H9 (cell line): ENCODE results near the gene KATNB1. TPM values are rescaled to one million over a fixed set of nuclear protein-coding genes. Genes with fewer than 3 reads are reported as not detected.

Experiments used
- DNase-seq: peaks from one replicate; pipeline ENCODE4 v3.0.0-alpha.2; 2017
- H2AFZ ChIP-seq: one replicate; pipeline ENCODE4 v1.6.1; 2013; ENCODE audit warnings: mild to moderate bottlenecking, low read length, control low read depth, moderate library complexity
- H2AK5ac ChIP-seq: 2 replicates; pipeline ENCODE4 v1.6.1; 2013; ENCODE audit warnings: low read length, control low read depth, mixed read lengths; ENCODE audit not compliant: insufficient read length
- H2BK120ac ChIP-seq: one replicate; pipeline ENCODE4 v1.6.1; 2013; ENCODE audit warnings: low read depth, mild to moderate bottlenecking, low read length, control low read depth, inconsistent platforms; ENCODE audit not compliant: poor library complexity, severe bottlenecking
- H2BK12ac ChIP-seq: 2 replicates; pipeline ENCODE4 v1.6.1; 2013; ENCODE audit warnings: low read length, control low read depth, mixed read lengths, low read depth; ENCODE audit not compliant: insufficient read length
- H2BK15ac ChIP-seq: 2 replicates; pipeline ENCODE4 v1.6.1; 2013; ENCODE audit warnings: low read depth, low read length, control low read depth
- H2BK20ac ChIP-seq: one replicate; pipeline ENCODE4 v1.6.1; 2013; ENCODE audit warnings: low read depth, mild to moderate bottlenecking, low read length, control low read depth, inconsistent platforms; ENCODE audit not compliant: poor library complexity, severe bottlenecking
- H2BK5ac ChIP-seq: 2 replicates; pipeline ENCODE4 v1.6.1; 2013; ENCODE audit warnings: low read length, control low read depth, mixed read lengths; ENCODE audit not compliant: insufficient read length
- H3K14ac ChIP-seq: 2 replicates; pipeline ENCODE4 v1.6.1; 2013; ENCODE audit warnings: low read length, control low read depth; ENCODE audit not compliant: insufficient read depth
- H3K18ac ChIP-seq: 2 replicates; pipeline ENCODE4 v1.6.1; 2013; ENCODE audit warnings: low read depth, mild to moderate bottlenecking, mixed read lengths, low read length, control low read depth; ENCODE audit not compliant: insufficient read length
- H3K23ac ChIP-seq: 2 replicates; pipeline ENCODE4 v1.6.1; 2013; ENCODE audit warnings: low read length, control low read depth, mixed read lengths, low read depth; ENCODE audit not compliant: insufficient read length
- H3K23me2 ChIP-seq: 2 replicates; pipeline ENCODE4 v1.6.1; 2013; ENCODE audit warnings: low read depth, mild to moderate bottlenecking, mixed read lengths, low read length, control low read depth; ENCODE audit not compliant: insufficient read length, poor library complexity, severe bottlenecking
- H3K27ac ChIP-seq: 2 replicates; pipeline ENCODE4 v1.5.1; 2013; ENCODE audit warnings: low read length, control low read depth, mixed read lengths, low read depth; ENCODE audit not compliant: insufficient read length
- H3K27me3 ChIP-seq: 2 replicates; pipeline ENCODE4 v1.6.1; 2013; ENCODE audit warnings: low read length, control low read depth, inconsistent platforms; ENCODE audit not compliant: insufficient read depth
- H3K4ac ChIP-seq: 2 replicates; pipeline ENCODE4 v1.6.1; 2013; ENCODE audit warnings: low read depth, mild to moderate bottlenecking, control low read depth, inconsistent platforms, low read length, moderate library complexity
- H3K4me1 ChIP-seq: 2 replicates; pipeline ENCODE4 v1.6.1; 2013; ENCODE audit warnings: low read length, control low read depth, inconsistent platforms; ENCODE audit not compliant: insufficient read depth
- H3K4me2 ChIP-seq: 2 replicates; pipeline ENCODE4 v1.6.1; 2013; ENCODE audit warnings: low read length, control low read depth, mixed read lengths; ENCODE audit not compliant: insufficient read length, insufficient read depth
- H3K56ac ChIP-seq: 2 replicates; pipeline ENCODE4 v1.6.1; 2013; ENCODE audit warnings: low read depth, mild to moderate bottlenecking, mixed read lengths, low read length, control low read depth; ENCODE audit not compliant: insufficient read length
- H3K79me1 ChIP-seq: 2 replicates; pipeline ENCODE4 v1.6.1; 2013; ENCODE audit warnings: low read depth, mild to moderate bottlenecking, moderate library complexity, low read length, control low read depth, inconsistent platforms; ENCODE audit not compliant: insufficient read depth, poor library complexity, severe bottlenecking
- H3K79me2 ChIP-seq: 2 replicates; pipeline ENCODE4 v1.6.1; 2013; ENCODE audit warnings: low read length, control low read depth, inconsistent platforms; ENCODE audit not compliant: insufficient read depth
- H3K9ac ChIP-seq: 2 replicates; pipeline ENCODE4 v1.6.1; 2013; ENCODE audit warnings: low read length, control low read depth, mixed read lengths; ENCODE audit not compliant: insufficient read length; ENCODE audit errors: extremely low read depth
- H3K9me3 ChIP-seq: one replicate; pipeline ENCODE4 v1.6.1; 2013; ENCODE audit warnings: low read depth, low read length, inconsistent platforms; ENCODE audit not compliant: control insufficient read depth
- H3T11ph ChIP-seq: one replicate; pipeline ENCODE4 v1.6.1; 2013; ENCODE audit warnings: mild to moderate bottlenecking, low read length, control low read depth, inconsistent platforms
- H4K20me1 ChIP-seq: one replicate; pipeline ENCODE4 v1.6.1; 2013; ENCODE audit not compliant: control insufficient read depth, insufficient read length, insufficient read depth
- H4K5ac ChIP-seq: 2 replicates; pipeline ENCODE4 v1.6.1; 2013; ENCODE audit warnings: low read depth, mild to moderate bottlenecking, mixed read lengths, low read length, control low read depth; ENCODE audit not compliant: insufficient read length
- H4K8ac ChIP-seq: replicated peaks from 2 replicates; pipeline ENCODE4 v1.6.1; 2013; ENCODE audit warnings: low read length, control low read depth, mixed read lengths, low read depth; ENCODE audit not compliant: insufficient read length
- H4K91ac ChIP-seq: 2 replicates; pipeline ENCODE4 v1.6.1; 2013; ENCODE audit warnings: low read depth, mild to moderate bottlenecking, moderate library complexity, mixed read lengths, low read length, control low read depth; ENCODE audit not compliant: insufficient read length
- H3K27ac Mint-ChIP-seq, 3 experiments: 2 replicates in 2 of 3; 3 replicates in 1 of 3; pipeline ENCODE4 v1.8.0; 2020 to 2021; ENCODE audit warnings: mixed read lengths in 3 of 3, mild to moderate bottlenecking in 1 of 3, moderate library complexity in 1 of 3
- H3K27me3 Mint-ChIP-seq: 2 replicates; pipeline ENCODE4 v1.8.0; 2021; ENCODE audit warnings: low read depth, mild to moderate bottlenecking, moderate library complexity, mixed read lengths
- H3K36me3 Mint-ChIP-seq, 3 experiments: 2 replicates in 2 of 3; 3 replicates in 1 of 3; pipeline ENCODE4 v1.8.0; 2020 to 2021; ENCODE audit warnings: low read depth in 3 of 3, mixed read lengths in 3 of 3; ENCODE audit not compliant: insufficient read depth in 1 of 3
- H3K4me1 Mint-ChIP-seq, 2 experiments: 2 replicates each; pipeline ENCODE4 v1.8.0; 2020; ENCODE audit warnings: mixed read lengths in 2 of 2
- H3K4me3 Mint-ChIP-seq, 2 experiments: 2 replicates in 1 of 2; 3 replicates in 1 of 2; pipeline ENCODE4 v1.8.0; 2020 to 2021; ENCODE audit warnings: mild to moderate bottlenecking in 2 of 2, mixed read lengths in 2 of 2, moderate library complexity in 1 of 2
- H3K9me3 Mint-ChIP-seq, 2 experiments: 2 replicates in 1 of 2; 3 replicates in 1 of 2; pipeline ENCODE4 v1.8.0; 2020; ENCODE audit warnings: mild to moderate bottlenecking in 2 of 2, mixed read lengths in 2 of 2, moderate library complexity in 1 of 2
- WGBS: extraction: QIAGEN DNeasy Blood & Tissue Kit; methylation state at CpG from one replicate; pipeline ENCODE4 v1.1.7; 2013; ENCODE audit warnings: missing lambda C conversion rate, low lambda C conversion rate, mixed read lengths; ENCODE audit not compliant: insufficient read length; ENCODE audit errors: extremely low coverage; 5-methylcytosine and 5-hydroxymethylcytosine counted together
- total RNA-seq: library from RNA; stranded (reverse); gene quantifications from 2 replicates; pipeline ENCODE4 v1.2.1, GENCODE V29; 2021
- TF ChIP-seq, protein P1 (sequence below): fragments of 200-600 bp; sonication (generic); conservative IDR thresholded peaks from 3 replicates; pipeline ENCODE4 v1.8.0; 2021; ENCODE audit warnings: antibody characterized with exemption, mild to moderate bottlenecking

KATNB1 gene
- total RNA-seq, 1 experiment from 2014 or later: 29.9 TPM

GRCh38 chr16:57798267-57798810 lies 62.8 kb downstream of the KATNB1 start:
- peak overlapping the region in 1 of 2 experiments; percentile 60; a peak in 2 of 5 replicates for H3K4me3 Mint-ChIP-seq
- Histone ChIP-seq H3K27me3 (no peaks in the 10 kb centered on the region; the same call in 1 of the 2 replicates), H3K79me2 (no peaks in the 10 kb centered on the region), H4K91ac (no peak overlapping the region), H3K23me2 (peaks cover 4% of the 10 kb centered on the region), H2AFZ (no peak overlapping the region), H3K4me2 (peak overlapping the region; percentile 34), H2BK120ac (no peak overlapping the region), H3K4ac (no peak overlapping the region), H2BK15ac (no peak overlapping the region), H2AK5ac (no peak overlapping the region), H3K4me1 (peaks cover 12% of the 10 kb centered on the region; the same call in 1 of the 2 replicates), H3K23ac (no peak overlapping the region), H3K9ac (no peak overlapping the region), H3K18ac (no peak overlapping the region), H3K14ac (no peak overlapping the region), H2BK20ac (no peak overlapping the region), H3T11ph (no peak overlapping the region), H4K5ac (no peak overlapping the region), H4K20me1 (no peaks in the 10 kb centered on the region), H3K9me3 (no peaks in the 10 kb centered on the region), H3K56ac (no peak overlapping the region), H2BK12ac (no peak overlapping the region), H4K8ac (no peak overlapping the region), H2BK5ac (no peak overlapping the region), H3K27ac (no peak overlapping the region), H3K79me1 (no peaks in the 10 kb centered on the region)
- no peak for DNase-seq
- TF ChIP-seq, protein P1, sequence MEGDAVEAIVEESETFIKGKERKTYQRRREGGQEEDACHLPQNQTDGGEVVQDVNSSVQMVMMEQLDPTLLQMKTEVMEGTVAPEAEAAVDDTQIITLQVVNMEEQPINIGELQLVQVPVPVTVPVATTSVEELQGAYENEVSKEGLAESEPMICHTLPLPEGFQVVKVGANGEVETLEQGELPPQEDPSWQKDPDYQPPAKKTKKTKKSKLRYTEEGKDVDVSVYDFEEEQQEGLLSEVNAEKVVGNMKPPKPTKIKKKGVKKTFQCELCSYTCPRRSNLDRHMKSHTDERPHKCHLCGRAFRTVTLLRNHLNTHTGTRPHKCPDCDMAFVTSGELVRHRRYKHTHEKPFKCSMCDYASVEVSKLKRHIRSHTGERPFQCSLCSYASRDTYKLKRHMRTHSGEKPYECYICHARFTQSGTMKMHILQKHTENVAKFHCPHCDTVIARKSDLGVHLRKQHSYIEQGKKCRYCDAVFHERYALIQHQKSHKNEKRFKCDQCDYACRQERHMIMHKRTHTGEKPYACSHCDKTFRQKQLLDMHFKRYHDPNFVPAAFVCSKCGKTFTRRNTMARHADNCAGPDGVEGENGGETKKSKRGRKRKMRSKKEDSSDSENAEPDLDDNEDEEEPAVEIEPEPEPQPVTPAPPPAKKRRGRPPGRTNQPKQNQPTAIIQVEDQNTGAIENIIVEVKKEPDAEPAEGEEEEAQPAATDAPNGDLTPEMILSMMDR: no peak
- no peaks in the 10 kb centered on the region; a peak in 2 of 5 replicates for H3K9me3 Mint-ChIP-seq
- H3K27ac Mint-ChIP-seq: no peak overlapping the region
- WGBS: no CpG with 5 or more reads among the region's 16 CpGs
- H3K4me1 Mint-ChIP-seq: peaks cover 38 to 49% of the 10 kb centered on the region in 2 experiments
- no peaks in the 10 kb centered on the region for H3K36me3 Mint-ChIP-seq
- H3K27me3 Mint-ChIP-seq: peaks cover 44% of the 10 kb centered on the region
